D721Med (cell line): Measurements from ENCODE around the gene VASP.

Source experiments
- DNase-seq: peaks from one replicate; pipeline ENCODE4 v3.0.0; 2011; ENCODE audit warnings: low spot score; ENCODE audit not compliant: insufficient read length
- FAIRE-seq: peaks from 2 replicates; lab custom pipeline; 2011; peaks lifted over from hg19 to GRCh38; lab: Jason Lieb, UNC
- TF ChIP-seq, protein P1 (sequence below): IDR thresholded peaks from 2 replicates; pipeline ENCODE4 v1.5.1; 2012; ENCODE audit warnings: mild to moderate bottlenecking, control low read depth; ENCODE audit not compliant: insufficient read depth; ENCODE audit errors: missing control alignments

VASP gene

DNA sequence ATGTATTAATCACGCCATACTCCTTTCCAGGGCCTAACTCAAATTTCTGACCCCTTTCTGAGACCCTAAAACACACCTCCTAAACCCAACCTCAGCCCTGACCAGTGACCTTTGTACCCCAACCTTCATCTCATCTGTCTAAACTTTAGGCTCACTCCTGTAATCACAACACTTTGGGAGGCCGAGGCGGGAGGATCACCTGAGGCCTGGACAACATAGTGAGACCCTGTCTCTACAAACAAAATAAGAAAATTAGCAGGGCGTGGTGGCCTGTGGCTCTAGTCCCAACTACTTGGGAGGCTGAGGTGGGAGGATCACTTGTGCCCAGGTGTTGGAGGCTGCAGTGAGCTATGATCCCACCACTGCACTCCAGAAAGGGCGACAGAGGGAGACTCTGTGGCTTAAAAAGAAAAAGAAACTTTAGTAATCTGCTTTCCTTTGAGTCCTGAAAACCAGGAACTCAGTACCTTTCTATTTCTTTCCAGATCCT lies 15.1 kb upstream of the VASP start:
- DNase-seq: no peak
- no peak for FAIRE-seq
- TF ChIP-seq, protein P1, sequence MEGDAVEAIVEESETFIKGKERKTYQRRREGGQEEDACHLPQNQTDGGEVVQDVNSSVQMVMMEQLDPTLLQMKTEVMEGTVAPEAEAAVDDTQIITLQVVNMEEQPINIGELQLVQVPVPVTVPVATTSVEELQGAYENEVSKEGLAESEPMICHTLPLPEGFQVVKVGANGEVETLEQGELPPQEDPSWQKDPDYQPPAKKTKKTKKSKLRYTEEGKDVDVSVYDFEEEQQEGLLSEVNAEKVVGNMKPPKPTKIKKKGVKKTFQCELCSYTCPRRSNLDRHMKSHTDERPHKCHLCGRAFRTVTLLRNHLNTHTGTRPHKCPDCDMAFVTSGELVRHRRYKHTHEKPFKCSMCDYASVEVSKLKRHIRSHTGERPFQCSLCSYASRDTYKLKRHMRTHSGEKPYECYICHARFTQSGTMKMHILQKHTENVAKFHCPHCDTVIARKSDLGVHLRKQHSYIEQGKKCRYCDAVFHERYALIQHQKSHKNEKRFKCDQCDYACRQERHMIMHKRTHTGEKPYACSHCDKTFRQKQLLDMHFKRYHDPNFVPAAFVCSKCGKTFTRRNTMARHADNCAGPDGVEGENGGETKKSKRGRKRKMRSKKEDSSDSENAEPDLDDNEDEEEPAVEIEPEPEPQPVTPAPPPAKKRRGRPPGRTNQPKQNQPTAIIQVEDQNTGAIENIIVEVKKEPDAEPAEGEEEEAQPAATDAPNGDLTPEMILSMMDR: no peak

DNA sequence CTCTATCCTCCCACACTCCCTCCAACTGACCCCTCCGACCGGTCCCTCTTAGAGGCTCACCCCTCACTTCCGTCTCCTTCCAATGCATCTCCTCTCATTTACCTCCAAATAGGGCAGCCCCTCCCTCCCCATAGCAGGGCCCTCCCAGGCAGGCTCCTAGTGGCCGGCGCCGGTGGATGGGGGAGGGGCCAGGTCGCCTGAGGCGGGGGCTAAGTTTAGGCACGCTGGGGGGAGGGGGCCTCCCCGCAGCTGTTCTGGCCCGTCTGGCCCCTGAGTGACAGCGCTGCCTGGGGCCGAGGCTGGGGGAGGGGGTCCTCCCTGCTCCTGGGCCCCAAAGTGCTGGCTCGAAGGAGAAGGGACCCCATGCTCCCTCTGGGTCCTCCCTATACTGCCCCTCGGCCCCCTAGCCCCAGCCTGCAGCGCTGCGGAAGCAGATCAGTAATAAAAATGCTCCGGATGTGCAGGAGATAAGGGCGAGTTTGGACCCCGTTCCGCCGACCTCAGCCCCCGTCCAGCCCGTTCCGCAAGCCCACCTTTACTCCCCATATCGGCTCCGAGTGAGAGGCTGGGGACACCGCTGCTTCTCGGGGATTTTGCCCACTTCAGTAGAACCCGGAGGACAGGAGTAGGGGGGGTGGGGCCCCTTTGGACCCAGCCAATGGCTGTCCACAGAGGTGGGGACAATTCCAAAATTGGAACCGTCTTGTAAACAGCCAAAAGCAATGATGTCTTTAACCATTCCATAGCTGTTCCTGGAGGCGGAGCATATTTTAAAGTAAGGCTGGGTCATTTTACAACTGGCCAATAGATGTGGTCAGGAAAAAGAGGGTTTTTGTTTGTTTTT lies 14.4 kb upstream of the VASP start:
- DNase-seq: no peak
- FAIRE-seq: no peak

DNA sequence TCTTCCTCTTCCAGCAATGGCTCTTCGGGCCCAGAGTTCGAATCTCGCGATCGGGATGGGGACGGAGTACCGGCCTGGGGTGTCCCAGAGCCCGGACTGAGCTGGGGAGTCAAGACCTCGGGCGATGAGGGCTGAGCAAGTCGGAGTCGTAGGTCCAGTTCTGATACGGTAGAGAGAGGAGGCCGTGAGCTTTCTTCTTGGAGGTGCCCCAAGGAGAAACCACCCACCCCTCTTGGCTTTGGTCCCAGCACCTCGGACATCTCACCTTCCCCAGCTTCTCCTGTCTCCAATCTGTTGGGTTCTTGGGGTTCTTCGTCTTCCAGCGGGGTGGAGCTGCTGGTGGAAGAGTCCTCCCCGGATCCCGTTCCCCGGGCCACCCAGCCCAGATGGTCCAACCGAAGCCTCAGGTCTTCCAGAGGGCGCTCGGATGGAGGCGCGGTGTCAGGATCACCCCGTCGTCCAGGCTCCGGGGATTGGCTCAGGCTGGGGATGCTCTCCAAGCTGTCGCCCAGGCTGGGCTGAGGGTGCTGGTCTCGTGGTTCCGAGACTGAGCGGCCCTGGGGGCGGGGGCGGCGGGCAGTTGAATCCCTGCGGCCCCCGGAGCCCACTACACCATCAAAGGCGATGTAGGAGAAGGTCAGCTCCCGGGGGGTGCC lies 12.9 kb upstream of the VASP start:
- TF ChIP-seq, protein P1: no peak
- DNase-seq (no peak), FAIRE-seq (no peak)

More for the DNA sequence above, 14.4 kb upstream of the VASP start:
- TF ChIP-seq, protein P1: no peak

DNA sequence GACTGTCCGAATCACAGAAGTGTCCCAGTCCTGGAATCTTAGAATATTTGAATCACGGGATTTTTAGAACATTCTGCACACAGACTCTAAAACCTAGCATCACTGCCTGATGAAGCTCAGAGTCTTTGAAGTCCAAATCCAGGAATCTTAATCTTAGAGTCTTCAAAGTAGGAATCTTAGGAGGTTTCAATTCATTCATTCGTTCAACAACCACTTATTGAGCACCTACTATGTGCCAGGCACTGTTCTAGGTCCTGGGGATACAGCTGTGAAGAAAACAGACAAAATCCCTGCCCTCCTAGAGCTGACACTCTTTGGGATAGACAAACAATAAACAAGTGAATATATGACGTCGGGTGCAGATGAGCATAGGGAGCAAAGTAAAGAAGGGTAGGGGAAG lies 12.1 kb upstream of the VASP start:
- TF ChIP-seq, protein P1: no peak
- no peak for FAIRE-seq
- no peak for DNase-seq

DNA sequence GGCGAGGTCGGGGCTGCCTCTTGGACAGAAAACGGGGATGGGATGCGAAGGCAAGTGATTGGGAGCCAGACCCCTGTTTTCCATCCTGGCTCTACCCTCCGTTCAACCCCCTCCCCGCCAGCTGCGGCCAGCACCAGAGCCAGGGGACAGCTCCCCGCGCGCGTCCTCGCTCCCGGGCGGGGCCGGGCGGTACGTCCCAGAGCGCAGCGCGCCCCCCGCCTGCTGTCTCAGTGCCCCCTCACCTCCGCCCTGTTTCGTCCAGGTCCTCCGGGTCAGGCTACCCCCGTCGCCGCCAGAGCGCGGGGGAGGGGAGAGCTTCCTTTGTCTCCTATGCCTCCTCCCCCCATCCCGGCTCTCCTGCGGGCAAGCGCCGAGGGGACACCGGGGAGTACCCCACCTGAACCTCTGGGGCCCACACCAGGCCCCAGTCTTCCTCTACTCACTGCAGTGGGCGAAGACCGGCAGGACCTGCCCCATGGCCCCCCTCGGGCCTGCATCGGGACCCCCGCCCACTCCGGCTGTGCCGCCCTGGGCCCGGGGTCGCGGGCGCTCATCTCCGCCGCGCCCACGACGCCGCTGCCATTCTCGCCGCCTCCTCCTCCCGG lies 10.8 kb upstream of the VASP start:
- DNase-seq: peak; percentile 41
- no peak for FAIRE-seq
- TF ChIP-seq, protein P1: no peak

DNA sequence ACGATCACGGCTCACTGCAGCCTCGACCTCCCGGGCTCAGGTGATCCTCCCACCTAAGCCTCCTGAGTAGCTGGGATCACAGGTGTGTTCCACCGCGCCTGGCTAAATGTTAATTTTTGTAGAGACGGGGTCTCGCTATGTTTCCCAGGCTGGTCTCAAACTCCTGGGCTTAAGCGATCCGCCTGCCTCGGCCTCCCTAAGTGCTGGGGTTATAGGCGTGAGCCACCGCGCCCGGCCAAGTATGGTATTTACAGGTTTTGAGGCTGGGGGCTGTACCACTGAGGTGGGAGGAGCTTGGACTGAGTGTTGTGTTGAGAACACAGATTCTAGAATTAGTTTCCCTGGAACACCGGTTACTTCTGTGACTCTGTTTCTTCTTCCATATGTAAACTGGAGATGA lies 9.5 kb upstream of the VASP start:
- FAIRE-seq (no peak), DNase-seq (no peak)
- TF ChIP-seq, protein P1: no peak
